DOHH2 (cell line): Measurements from ENCODE around the gene PRR23E.

Experiments used
- H3F3A ChIP-seq: fragments of 200-600 bp; sonication (generic), shearing (Covaris generic); 2 replicates; pipeline ENCODE4 v1.6.0; 2016; ENCODE audit warnings: antibody characterized with exemption, mild to moderate bottlenecking; ENCODE audit not compliant: control insufficient read depth, insufficient read depth
- H3K27ac ChIP-seq: fragments of 200-600 bp; sonication (generic); 2 replicates; pipeline ENCODE4 v1.5.1; 2014; ENCODE audit warnings: low read depth, mild to moderate bottlenecking, low read length, moderate library complexity
- H3K27me3 ChIP-seq: fragments of 200-600 bp; sonication (generic); 2 replicates; pipeline ENCODE4 v1.6.1; 2014; ENCODE audit warnings: mild to moderate bottlenecking, low read length, mixed read lengths; ENCODE audit not compliant: control insufficient read depth
- H3K36me3 ChIP-seq: fragments of 200-600 bp; sonication (generic); 2 replicates; pipeline ENCODE4 v1.6.1; 2014; ENCODE audit warnings: mild to moderate bottlenecking, low read length, moderate library complexity, mixed read lengths; ENCODE audit not compliant: control insufficient read depth
- H3K4me1 ChIP-seq: fragments of 200-600 bp; sonication (generic); 2 replicates; pipeline ENCODE4 v1.6.1; 2014; ENCODE audit warnings: mild to moderate bottlenecking, low read length, mixed read lengths; ENCODE audit not compliant: control insufficient read depth
- H3K4me2 ChIP-seq: fragments of 200-600 bp; sonication (generic); 2 replicates; pipeline ENCODE4 v1.6.0; 2014; ENCODE audit warnings: mild to moderate bottlenecking, low read length, moderate library complexity
- H3K4me3 ChIP-seq: fragments of 200-600 bp; sonication (generic); 2 replicates; pipeline ENCODE4 v1.5.1; 2014; ENCODE audit warnings: mild to moderate bottlenecking, low read length, mixed read lengths
- H3K79me2 ChIP-seq: fragments of 200-600 bp; sonication (generic); 2 replicates; pipeline ENCODE4 v1.6.1; 2014; ENCODE audit warnings: mild to moderate bottlenecking, low read length, mixed read lengths; ENCODE audit not compliant: control insufficient read depth
- H3K9me2 ChIP-seq: fragments of 200-600 bp; sonication (generic); replicated peaks from 2 replicates; pipeline ENCODE4 v1.6.1; 2014; ENCODE audit warnings: mild to moderate bottlenecking, low read length, mixed read lengths; ENCODE audit not compliant: control insufficient read depth
- H3K9me3 ChIP-seq: fragments of 200-600 bp; sonication (generic); 2 replicates; pipeline ENCODE4 v1.6.1; 2014; ENCODE audit warnings: antibody characterized with exemption, low read length, mixed read lengths; ENCODE audit not compliant: control insufficient read depth, insufficient read depth
- H4K20me1 ChIP-seq: fragments of 200-600 bp; sonication (generic); 2 replicates; pipeline ENCODE4 v1.6.0; 2014; ENCODE audit warnings: low read depth, mild to moderate bottlenecking, antibody characterized with exemption, low read length, moderate library complexity; ENCODE audit not compliant: control insufficient read depth, insufficient read depth
- CTCF ChIP-seq: fragments of 200-600 bp; sonication (generic); IDR thresholded peaks from one replicate; pipeline ENCODE4 v1.5.1; 2014; ENCODE audit warnings: antibody characterized with exemption, mild to moderate bottlenecking, low read depth, low read length; ENCODE audit not compliant: poor library complexity, severe bottlenecking
- EZH2phosphoT487 ChIP-seq: fragments of 200-600 bp; sonication (generic); IDR thresholded peaks from 2 replicates; pipeline ENCODE4 v1.6.1; 2017; ENCODE audit warnings: borderline replicate concordance, mild to moderate bottlenecking, antibody characterized with exemption, low read length, moderate library complexity, mixed read lengths

PRR23E gene

GRCh38 chr3:127206611-127207516 lies 13.9 kb downstream of the PRR23E start:
- Histone ChIP-seq H3K79me2 (no peaks in the 10 kb centered on the region), H3K27me3 (no peaks in the 10 kb centered on the region), H3F3A (no peaks in the 10 kb centered on the region), H3K4me1 (no peaks in the 10 kb centered on the region), H3K4me3 (no peak overlapping the region), H4K20me1 (no peaks in the 10 kb centered on the region), H3K27ac (no peak overlapping the region), H3K9me3 (no peaks in the 10 kb centered on the region; the same call in 1 of the 2 replicates), H3K9me2 (no peaks in the 10 kb centered on the region), H3K4me2 (no peak overlapping the region), H3K36me3 (no peaks in the 10 kb centered on the region)
- TF ChIP-seq EZH2phosphoT487 (no peak), CTCF (no peak)

- Histone ChIP-seq H3K79me2 (no peaks in the 10 kb centered on the region), H3K27ac (no peak overlapping the region), H3K4me1 (no peaks in the 10 kb centered on the region), H3F3A (no peaks in the 10 kb centered on the region), H3K4me3 (no peak overlapping the region), H4K20me1 (no peaks in the 10 kb centered on the region), H3K27me3 (no peaks in the 10 kb centered on the region), H3K9me2 (no peaks in the 10 kb centered on the region), H3K36me3 (no peaks in the 10 kb centered on the region), H3K4me2 (no peak overlapping the region), H3K9me3 (no peaks in the 10 kb centered on the region)
- no peak for TF ChIP-seq EZH2phosphoT487
- no peak for TF ChIP-seq CTCF
Observed at GRCh38 chr3:127207727-127208482, 15.0 kb downstream of the PRR23E start.

GRCh38 chr3:127208483-127209100 lies 15.7 kb downstream of the PRR23E start:
- Histone ChIP-seq H3K36me3 (no peaks in the 10 kb centered on the region), H3K79me2 (no peaks in the 10 kb centered on the region), H3K4me2 (no peak overlapping the region), H4K20me1 (no peaks in the 10 kb centered on the region), H3K4me1 (no peaks in the 10 kb centered on the region), H3K27ac (no peak overlapping the region), H3K9me3 (no peaks in the 10 kb centered on the region), H3K4me3 (no peak overlapping the region), H3K27me3 (no peaks in the 10 kb centered on the region), H3K9me2 (no peaks in the 10 kb centered on the region), H3F3A (no peaks in the 10 kb centered on the region)
- no peak for TF ChIP-seq CTCF
- TF ChIP-seq EZH2phosphoT487: no peak
